SIG-M5 (cell line): Measurements from ENCODE around the gene NOP16.

ENCODE experiments used
- DNase-seq: peaks from one replicate; lab custom pipeline; 2025; lab: John Stamatoyannopoulos, UW

NOP16 gene

GRCh38 chr5:176359658-176360057 lies 28.7 kb downstream of the NOP16 start:
- DNase-seq: no peak

GRCh38 chr5:176356179-176356566 lies 32.2 kb downstream of the NOP16 start:
- DNase-seq: no peak

GRCh38 chr5:176355400-176356178 lies 32.8 kb downstream of the NOP16 start:
- no peak for DNase-seq

- DNase-seq: no peak
These were observed 34.9 kb downstream of the NOP16 start for GRCh38 chr5:176353533-176353932.

- DNase-seq: no peak
These were observed 36.1 kb downstream of the NOP16 start for GRCh38 chr5:176352116-176352878.

- no peak for DNase-seq
These were observed 38.0 kb downstream of the NOP16 start for GRCh38 chr5:176350416-176350815.

- no peak for DNase-seq
These were observed 45.5 kb downstream of the NOP16 start for GRCh38 chr5:176342766-176343458.

- no peak for DNase-seq
These were observed 46.3 kb downstream of the NOP16 start for GRCh38 chr5:176342158-176342483.

- no peak for DNase-seq
These were observed 46.9 kb downstream of the NOP16 start for GRCh38 chr5:176341325-176342157.

- no peak for DNase-seq
These were observed 49.1 kb downstream of the NOP16 start for GRCh38 chr5:176339304-176339703.

- DNase-seq: no peak
These were observed 50.5 kb downstream of the NOP16 start for GRCh38 chr5:176337913-176338312.

- DNase-seq: no peak
These were observed 54.2 kb downstream of the NOP16 start for GRCh38 chr5:176334031-176334770.
